Measurements from ENCODE around the gene NDEL1. TPM values are rescaled to one million over a fixed set of nuclear protein-coding genes. Genes with fewer than 3 reads are reported as not detected.
A peak's percentile ranks its signal among the peaks of the same experiment; 100 is the strongest.

NDEL1 gene
- total RNA-seq, 1 experiment from 2014 or later = 38.4 TPM

DNA sequence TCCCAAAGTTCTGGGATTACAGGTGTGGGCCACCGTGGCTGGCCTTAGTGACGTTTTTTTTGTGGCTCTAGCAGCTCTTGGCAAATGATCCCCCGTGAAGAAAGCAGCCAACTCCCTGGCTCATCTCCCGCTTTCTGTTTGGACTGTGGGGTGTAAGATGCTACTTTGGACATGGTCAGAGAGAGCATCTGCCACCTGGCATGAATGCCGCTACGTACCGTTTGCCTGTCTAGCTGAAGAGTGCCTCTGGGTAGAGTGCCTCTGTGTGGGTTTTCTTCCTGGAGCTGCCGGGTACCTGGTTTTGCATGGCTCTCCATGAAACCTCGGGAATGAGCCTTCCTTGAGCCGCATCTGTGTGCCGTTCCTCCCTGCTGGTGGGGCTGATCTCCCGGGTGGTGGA, 34.3 kb downstream of the NDEL1 start:
- H3K4me2 ChIP-seq (ENCODE audit: insufficient read depth, insufficient read length, low read length) = no peak overlapping the region

More for the DNA sequence above, 34.3 kb downstream of the NDEL1 start:
- no peak overlapping the region for H4K5ac ChIP-seq (ENCODE audit: insufficient read length, low read depth, low read length)
- no peak overlapping the region for H2AK5ac ChIP-seq (ENCODE audit: insufficient read length, low read length)
- Mint-ChIP-seq H3K4me1 (peaks cover 5 to 7% of the 10 kb centered on the region in 2 experiments; a peak in 3 of 4 replicates), H3K27ac (peak overlapping the region; percentile 65 to 86 (median 75); a peak in 5 of 7 replicates), H3K36me3 (ENCODE audit: insufficient read depth in 1 of 3, low read depth in 3 of 3) (peaks cover 7 to 55% (median 41%) of the 10 kb centered on the region in 3 experiments; a peak in 6 of 7 replicates), H3K27me3 (ENCODE audit: low read depth) (no peaks in the 10 kb centered on the region), H3K9me3 (no peaks in the 10 kb centered on the region), H3K4me3 (no peak overlapping the region)
- no peaks in the 10 kb centered on the region for H3K27me3 ChIP-seq (ENCODE audit: insufficient read depth, low read length)
- no peak overlapping the region for H3K4ac ChIP-seq (ENCODE audit: low read depth, low read length)
- H2BK20ac ChIP-seq (ENCODE audit: low read depth, low read length, poor library complexity, severe bottlenecking) = no peak overlapping the region
- no peak overlapping the region for H2BK12ac ChIP-seq (ENCODE audit: insufficient read length, low read depth, low read length)
- no peaks in the 10 kb centered on the region for H3K79me1 ChIP-seq (ENCODE audit: insufficient read depth, low read depth, low read length, poor library complexity, severe bottlenecking)
- H3K23ac ChIP-seq (ENCODE audit: insufficient read length, low read depth, low read length) = no peak overlapping the region
- WGBS (ENCODE audit: extremely low coverage, insufficient read length, low lambda C conversion rate) = no CpG with 5 or more reads among the region's 12 CpGs
- H3K56ac ChIP-seq (ENCODE audit: insufficient read length, low read depth, low read length) = no peak overlapping the region
- no peaks in the 10 kb centered on the region for H3K4me1 ChIP-seq (ENCODE audit: insufficient read depth, low read length)
- no peak overlapping the region for H3K18ac ChIP-seq (ENCODE audit: insufficient read length, low read depth, low read length)
- H4K8ac ChIP-seq (replicated peaks; ENCODE audit: insufficient read length, low read depth, low read length) = no peak overlapping the region
- H3K9me3 ChIP-seq (ENCODE audit: control insufficient read depth, low read depth, low read length) = no peaks in the 10 kb centered on the region
- H4K91ac ChIP-seq (ENCODE audit: insufficient read length, low read depth, low read length) = no peak overlapping the region
- no peaks in the 10 kb centered on the region for H3K23me2 ChIP-seq (ENCODE audit: insufficient read length, low read depth, low read length, poor library complexity, severe bottlenecking)
- H3K9ac ChIP-seq (ENCODE audit: extremely low read depth, insufficient read length, low read length) = no peak overlapping the region
- H3K27ac ChIP-seq (ENCODE audit: insufficient read length, low read depth, low read length) = no peak overlapping the region
- TF ChIP-seq, protein P1, sequence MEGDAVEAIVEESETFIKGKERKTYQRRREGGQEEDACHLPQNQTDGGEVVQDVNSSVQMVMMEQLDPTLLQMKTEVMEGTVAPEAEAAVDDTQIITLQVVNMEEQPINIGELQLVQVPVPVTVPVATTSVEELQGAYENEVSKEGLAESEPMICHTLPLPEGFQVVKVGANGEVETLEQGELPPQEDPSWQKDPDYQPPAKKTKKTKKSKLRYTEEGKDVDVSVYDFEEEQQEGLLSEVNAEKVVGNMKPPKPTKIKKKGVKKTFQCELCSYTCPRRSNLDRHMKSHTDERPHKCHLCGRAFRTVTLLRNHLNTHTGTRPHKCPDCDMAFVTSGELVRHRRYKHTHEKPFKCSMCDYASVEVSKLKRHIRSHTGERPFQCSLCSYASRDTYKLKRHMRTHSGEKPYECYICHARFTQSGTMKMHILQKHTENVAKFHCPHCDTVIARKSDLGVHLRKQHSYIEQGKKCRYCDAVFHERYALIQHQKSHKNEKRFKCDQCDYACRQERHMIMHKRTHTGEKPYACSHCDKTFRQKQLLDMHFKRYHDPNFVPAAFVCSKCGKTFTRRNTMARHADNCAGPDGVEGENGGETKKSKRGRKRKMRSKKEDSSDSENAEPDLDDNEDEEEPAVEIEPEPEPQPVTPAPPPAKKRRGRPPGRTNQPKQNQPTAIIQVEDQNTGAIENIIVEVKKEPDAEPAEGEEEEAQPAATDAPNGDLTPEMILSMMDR (conservative IDR thresholded peaks at IDR 0.05) = no peak
- H3T11ph ChIP-seq (ENCODE audit: low read length) = no peak overlapping the region
- H2AFZ ChIP-seq (ENCODE audit: low read length) = no peak overlapping the region
- no peaks in the 10 kb centered on the region for H3K79me2 ChIP-seq (ENCODE audit: insufficient read depth, low read length)
- no peak overlapping the region for H2BK5ac ChIP-seq (ENCODE audit: insufficient read length, low read length)
- no peak overlapping the region for H2BK120ac ChIP-seq (ENCODE audit: low read depth, low read length, poor library complexity, severe bottlenecking)
- DNase-seq = peak; percentile 31
- H3K14ac ChIP-seq (ENCODE audit: insufficient read depth, low read length) = no peak overlapping the region
- H4K20me1 ChIP-seq (ENCODE audit: control insufficient read depth, insufficient read depth, insufficient read length) = peaks cover 3% of the 10 kb centered on the region
- no peak overlapping the region for H2BK15ac ChIP-seq (ENCODE audit: low read depth, low read length)

Data from H9 (cell line).